ENCODE data around the gene ID4.

GRCh38 chr6:19891451-19891850 is 54.3 kb downstream of the ID4 start:
- no peak for TF ChIP-seq CTCF (conservative IDR thresholded peaks at IDR 0.05; ENCODE audit: low read length)
- no peak for TF ChIP-seq EZH2phosphoT487 (IDR thresholded peaks at IDR 0.05; ENCODE audit: borderline replicate concordance)

All from Loucy (cell line).